Epithelial cell of prostate (primary cell): Measurements from ENCODE around the gene ENTPD1.

Source experiments
- DNase-seq: peaks from one replicate; pipeline ENCODE4 v3.0.0-alpha.2; 2011; ENCODE audit warnings: low read depth, low spot score
- H3K27ac ChIP-seq: fragments of 450-650 bp; 2 replicates; pipeline ENCODE4 v1.5.1; 2017; ENCODE audit warnings: mild to moderate bottlenecking

ENTPD1 gene

DNA sequence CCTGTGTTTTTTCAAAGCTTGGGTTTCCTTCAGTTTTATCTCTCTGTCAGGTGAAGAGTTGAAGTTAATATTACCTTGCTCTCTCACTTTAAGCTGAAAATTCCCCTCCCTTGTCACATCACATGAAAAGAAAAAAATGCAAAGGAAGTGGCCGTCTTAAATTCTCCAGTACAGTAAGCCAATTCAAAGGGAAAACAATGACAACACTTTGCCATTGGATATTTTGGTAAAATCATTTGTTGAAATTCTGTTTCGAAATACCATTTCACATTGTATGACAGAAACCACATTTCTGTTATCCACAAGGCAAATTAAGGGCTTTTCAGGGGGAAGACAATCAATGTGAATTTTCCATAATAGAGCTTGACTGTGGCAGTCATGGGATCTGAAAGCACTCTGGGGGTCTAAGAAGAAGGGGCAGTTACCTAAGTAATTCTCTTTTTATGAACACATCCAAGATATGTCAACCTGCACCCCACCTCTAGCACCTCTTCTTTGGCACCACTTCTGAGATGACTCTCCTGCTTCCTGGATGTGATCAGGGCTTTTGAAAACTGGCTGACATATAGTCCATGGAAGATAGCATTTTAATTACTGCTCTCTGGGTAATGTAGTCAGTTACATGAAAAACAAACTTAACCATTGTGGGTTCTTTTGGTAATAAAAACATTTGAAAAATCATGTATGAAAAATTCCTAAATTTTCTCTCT, 63.8 kb downstream of the ENTPD1 start:
- DNase-seq: no peak
- no peak overlapping the region for H3K27ac ChIP-seq

DNA sequence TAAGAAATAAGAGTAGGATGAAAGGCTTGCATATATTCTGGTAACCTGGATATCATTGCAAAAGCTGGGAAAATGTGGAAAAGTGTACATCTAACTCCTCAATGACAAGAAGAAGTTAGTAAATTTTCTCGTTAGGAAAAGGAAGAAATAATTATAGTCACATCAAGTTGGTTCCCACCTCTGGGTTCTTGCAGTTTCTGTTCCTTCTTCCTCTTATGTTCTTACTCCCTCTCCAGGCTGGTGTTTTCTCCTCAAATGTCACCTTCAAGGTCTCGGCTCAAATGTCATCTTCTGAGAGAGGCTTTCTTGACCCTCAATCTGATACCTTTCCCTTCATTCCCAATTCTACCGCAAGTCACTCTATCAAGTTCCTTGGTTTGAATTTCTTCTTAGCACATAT, 64.4 kb downstream of the ENTPD1 start:
- DNase-seq: no peak
- no peak overlapping the region for H3K27ac ChIP-seq

DNA sequence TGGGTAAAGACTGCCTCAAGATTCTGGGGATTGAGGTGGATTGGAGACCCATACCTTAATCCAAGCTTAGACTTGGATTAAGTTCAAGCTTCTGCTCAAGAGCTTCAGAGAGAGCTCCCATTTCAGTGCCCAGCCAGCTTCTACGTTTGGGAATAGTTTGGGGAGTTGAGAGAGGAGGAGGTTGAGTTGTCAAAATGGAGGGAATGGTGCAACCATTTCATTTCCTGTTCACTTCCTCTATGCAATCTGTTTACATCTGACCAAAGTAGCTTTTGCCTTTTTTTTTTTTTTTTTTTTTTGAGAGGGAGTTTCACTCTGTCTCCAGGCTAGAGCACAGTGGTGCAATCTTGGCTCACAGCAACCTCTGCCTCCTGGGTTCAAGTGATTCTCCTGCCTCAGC, 65.8 kb downstream of the ENTPD1 start:
- no peak for DNase-seq

GRCh38 chr10:95830044-95830443, 74.1 kb downstream of the ENTPD1 start:
- no peak overlapping the region for H3K27ac ChIP-seq
- DNase-seq: no peak

More for the DNA sequence above, 65.8 kb downstream of the ENTPD1 start:
- no peak overlapping the region for H3K27ac ChIP-seq

- no peak for DNase-seq
- H3K27ac ChIP-seq: no peak overlapping the region
These were observed 75.1 kb downstream of the ENTPD1 start for GRCh38 chr10:95831076-95831475.

DNA sequence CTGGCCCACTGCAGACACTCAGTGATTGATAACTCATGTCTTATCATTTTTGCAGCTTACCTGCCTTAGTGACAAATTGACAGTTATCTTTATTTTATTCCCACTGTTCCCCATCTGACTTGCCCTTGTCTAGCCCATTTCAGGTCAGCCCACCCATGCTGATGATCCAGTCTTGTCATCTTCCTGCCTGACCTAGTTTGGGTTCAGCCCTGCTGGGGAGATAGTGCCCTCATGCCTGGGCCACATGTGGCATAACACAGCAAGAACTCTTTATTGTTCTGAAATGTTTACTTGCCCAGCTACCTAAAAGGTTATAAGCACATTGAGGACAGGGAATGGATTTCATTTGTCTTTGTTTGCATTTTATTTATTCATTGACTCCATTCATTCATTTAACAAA, 75.6 kb downstream of the ENTPD1 start:
- no peak overlapping the region for H3K27ac ChIP-seq

DNA sequence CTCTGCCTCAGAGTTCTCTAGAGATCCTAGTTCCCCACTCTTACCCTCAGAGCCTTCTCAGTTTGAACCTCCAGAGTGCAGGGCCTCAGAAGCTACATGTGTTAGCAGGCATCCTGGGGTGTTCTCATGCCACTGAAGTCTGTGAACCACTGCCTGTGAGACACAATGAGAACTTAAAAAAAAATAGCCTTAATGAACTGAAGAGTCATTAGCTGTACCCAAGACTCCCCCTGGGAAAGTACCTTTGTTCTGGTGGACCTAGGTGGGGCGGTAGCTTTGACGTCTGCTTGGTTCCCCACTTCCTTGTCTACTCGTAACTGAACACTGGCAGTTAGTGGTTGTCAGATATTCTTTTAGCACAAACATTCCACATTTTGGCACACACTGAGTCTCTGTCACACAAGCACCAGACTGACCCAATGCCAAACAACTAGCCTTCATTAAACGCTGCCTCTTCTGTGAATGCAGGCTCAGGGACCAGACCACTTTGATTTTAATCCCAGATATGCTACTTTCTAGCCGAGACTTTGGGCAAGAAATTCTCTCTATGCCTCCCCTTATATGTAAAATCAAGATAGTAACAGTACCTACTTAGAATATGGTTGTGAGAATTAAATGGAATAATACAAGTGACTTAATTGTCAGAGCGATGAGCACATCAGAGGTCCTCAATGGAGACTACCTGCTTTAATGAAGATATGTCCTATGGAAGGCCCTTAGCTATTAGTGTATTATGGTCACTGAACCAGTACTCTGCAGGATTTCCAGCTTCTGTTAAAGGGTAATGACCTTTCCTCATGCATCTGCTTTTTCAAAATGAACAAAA, 76.5 kb downstream of the ENTPD1 start:
- DNase-seq: no peak
- H3K27ac ChIP-seq: no peak overlapping the region

More for the DNA sequence above, 75.6 kb downstream of the ENTPD1 start:
- DNase-seq: no peak

DNA sequence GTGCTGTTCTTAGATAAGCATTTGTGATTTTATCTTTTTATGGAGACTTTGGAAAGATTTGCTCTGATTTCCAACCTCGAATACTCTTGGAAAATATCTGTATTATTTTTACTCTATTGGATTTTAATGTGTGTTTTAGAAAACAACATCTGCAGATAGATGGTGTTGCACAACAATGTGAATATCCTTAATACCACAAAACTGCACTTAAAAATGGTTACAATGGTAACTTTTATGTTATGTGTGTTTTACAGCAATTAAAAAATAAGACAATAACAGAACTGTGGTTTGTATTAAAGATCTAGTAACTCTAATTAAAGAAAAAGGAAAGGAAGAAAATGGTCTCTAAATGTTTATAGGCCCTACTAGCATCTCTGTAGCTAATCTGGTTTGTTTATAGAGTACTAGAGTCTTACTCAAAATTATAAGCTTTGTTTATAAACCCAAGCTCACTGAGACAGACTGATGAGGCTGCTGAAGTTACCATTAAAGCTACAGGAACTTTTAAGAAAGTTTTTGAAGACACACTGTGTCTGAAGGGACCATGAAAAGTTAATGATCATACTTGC, 77.2 kb downstream of the ENTPD1 start:
- H3K27ac ChIP-seq: no peak overlapping the region

GRCh38 chr10:95834406-95834805, 78.4 kb downstream of the ENTPD1 start:
- H3K27ac ChIP-seq: no peak overlapping the region
- DNase-seq: no peak

More for the DNA sequence above, 77.2 kb downstream of the ENTPD1 start:
- DNase-seq: no peak

DNA sequence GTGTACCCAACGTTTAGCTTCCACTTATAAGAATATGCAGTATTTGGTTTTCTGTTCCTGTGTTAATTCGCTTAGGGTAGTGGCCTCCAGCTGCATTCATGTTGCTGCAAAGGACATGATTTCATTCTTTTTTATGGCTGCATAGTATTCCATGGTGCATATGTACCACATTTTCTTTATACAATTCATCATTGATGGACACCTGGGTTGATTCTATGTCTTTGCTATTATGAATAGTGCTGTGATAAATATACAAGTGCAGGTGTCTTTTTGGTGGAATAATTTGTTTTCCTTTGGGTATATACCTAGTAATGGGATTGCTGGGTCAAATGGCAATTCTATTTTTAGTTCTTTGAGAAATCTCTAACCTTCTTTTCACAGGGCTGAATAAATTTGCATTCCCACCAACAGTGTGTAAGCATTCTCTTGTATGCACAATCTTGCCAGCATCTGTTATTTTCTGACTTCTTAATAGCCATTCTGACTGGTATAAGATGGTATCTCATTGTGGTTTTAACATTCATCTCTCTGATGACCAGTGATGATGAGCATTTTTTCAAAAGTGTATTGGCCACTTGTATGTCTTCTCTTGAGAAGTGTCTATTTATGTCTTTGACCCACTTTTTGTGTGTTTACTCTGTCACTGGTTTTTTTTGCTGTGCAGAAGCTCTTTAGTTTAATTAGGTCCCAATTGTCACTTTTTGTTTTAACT, 79.3 kb downstream of the ENTPD1 start:
- H3K27ac ChIP-seq: no peak overlapping the region
- no peak for DNase-seq

- DNase-seq: no peak
- H3K27ac ChIP-seq: no peak overlapping the region
These were observed 79.9 kb downstream of the ENTPD1 start for GRCh38 chr10:95835911-95836310.

DNA sequence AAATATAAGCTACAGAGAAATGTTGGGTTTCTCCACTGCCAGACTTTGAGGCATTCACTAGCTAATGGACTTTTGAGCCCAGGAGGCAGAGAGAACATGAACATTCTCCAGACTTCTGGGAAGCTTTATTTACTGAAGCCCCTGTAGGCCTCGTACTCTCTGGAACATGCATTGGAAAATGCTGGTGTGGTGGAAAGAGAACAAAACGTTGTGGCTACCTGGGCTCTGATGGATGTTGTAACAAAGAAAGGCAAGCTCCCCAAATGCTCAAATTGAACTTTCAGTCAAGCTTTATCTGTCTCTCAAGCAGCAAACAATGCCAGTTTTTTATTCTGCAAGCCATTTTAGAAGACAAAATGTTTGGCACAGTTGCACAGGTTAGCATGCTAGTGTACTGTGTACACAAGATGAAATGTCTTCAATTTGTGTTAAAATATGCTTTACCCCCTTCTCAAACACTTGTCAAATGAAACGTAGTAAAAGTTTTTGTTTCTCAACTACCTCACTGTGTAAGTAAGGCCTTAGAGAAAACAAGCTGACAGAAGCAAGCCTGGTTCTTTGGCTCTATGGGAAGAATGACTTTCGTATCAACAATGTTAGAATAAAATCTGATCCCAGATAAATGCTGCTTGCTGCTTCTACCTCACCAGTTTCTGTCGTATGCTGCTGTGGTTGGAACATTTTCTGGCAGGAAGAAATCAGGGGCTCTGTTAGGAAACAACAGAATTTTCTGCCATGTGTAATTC, 80.8 kb downstream of the ENTPD1 start:
- DNase-seq: no peak
- no peak overlapping the region for H3K27ac ChIP-seq

DNA sequence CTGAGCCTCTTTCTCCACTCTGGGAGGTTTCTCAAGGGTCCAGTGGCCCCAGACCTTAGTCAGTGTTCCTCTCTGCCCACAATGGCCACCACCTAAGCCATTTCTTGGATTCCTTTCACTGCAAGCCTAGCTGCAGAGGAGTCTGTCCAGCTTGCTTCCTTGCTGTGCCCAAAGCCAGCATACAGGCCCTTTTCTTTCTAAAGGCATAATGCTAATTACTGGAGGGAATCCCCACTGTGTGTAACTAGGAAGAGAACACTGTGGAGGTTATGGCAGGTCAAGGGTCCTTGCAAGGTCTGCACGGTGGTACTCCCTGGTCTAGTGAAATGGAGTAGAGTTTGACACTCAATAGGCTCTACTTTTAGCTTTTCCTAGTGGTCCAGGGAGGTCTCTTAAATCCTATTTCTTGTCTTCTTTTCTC, 81.4 kb downstream of the ENTPD1 start:
- no peak overlapping the region for H3K27ac ChIP-seq
- no peak for DNase-seq

- no peak overlapping the region for H3K27ac ChIP-seq
- no peak for DNase-seq
These were observed 81.8 kb downstream of the ENTPD1 start for GRCh38 chr10:95837783-95838182.

- no peak overlapping the region for H3K27ac ChIP-seq
- no peak for DNase-seq
These were observed 84.2 kb downstream of the ENTPD1 start for GRCh38 chr10:95840121-95840520.

GRCh38 chr10:95840681-95841080, 84.7 kb downstream of the ENTPD1 start:
- no peak for DNase-seq
- no peak overlapping the region for H3K27ac ChIP-seq

DNA sequence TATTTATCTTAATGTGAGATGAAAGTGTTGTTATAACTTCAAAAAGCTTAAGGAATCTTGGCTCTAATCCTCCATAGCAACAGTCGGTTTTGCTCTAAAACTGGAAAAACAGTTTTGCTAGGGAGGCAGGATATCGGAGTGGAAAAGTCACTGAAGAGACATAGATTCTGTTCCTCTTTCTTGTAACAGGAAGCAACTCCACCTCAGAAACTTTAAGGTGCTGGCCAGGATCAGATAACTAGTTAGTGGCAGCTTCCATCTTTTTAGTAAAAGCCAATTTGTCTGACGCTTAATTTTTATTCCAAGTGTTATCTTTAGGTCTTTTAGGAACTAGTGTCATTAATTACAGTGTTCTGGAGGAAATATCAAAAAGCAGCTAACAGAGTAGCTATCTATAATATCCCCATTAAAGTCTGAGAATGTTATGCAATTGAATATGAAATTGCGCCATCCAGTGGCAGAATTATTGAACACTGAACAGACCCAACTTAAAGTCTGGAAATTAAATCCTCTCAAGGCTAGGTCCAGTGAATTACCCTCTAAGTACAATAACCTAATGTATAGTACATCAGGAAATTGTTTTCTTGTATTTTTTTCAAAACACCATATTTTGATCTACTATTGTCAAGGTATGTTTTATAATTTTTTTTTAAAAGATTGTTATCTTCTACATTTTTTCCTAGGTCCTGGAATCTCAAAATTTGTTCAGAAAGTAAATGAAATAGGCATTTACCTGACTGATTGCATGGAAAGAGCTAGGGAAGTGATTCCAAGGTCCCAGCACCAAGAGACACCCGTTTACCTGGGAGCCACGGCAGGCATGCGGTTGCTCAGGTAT, 85.9 kb downstream of the ENTPD1 start:
- no peak overlapping the region for H3K27ac ChIP-seq
- no peak for DNase-seq

DNA sequence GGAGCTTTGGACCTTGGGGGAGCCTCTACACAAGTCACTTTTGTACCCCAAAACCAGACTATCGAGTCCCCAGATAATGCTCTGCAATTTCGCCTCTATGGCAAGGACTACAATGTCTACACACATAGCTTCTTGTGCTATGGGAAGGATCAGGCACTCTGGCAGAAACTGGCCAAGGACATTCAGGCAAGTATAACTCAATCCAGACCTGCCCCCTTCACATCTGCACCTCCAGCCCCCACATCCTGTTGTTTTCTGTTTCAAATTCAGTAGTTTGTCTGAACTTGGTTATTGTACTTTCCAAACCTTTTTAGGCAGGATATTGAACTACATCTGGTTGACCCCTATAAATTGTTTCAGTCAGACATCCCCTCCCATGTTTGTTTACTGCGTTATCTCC, 89.4 kb downstream of the ENTPD1 start:
- no peak overlapping the region for H3K27ac ChIP-seq
- DNase-seq: no peak

- DNase-seq: no peak
These were observed 91.0 kb downstream of the ENTPD1 start for GRCh38 chr10:95847007-95847406.

More at GRCh38 chr10:95847007-95847406, 91.0 kb downstream of the ENTPD1 start:
- H3K27ac ChIP-seq: no peak overlapping the region
